ENCODE data around the gene NDUFA3.

NDUFA3 gene

GRCh38 chr19:54102421-54103169 is at the start of gene NDUFA3:
NDUFA3 (plus strand) TSS chr19:54102855; CDS start chr19:54102879, 24 bp downstream.
- peak; percentile 98 for ATAC-seq (ENCODE audit: low read depth)
- DNase-seq (ENCODE audit: low spot score) = peak; percentile 98
- TF ChIP-seq CTCF (IDR thresholded peaks at IDR 0.05; ENCODE audit: poor library complexity, severe bottlenecking) = no peak
- no peaks in the 10 kb centered on the region for H3K9me3 ChIP-seq (ENCODE audit: severe bottlenecking)
- no peaks in the 10 kb centered on the region for H3K27me3 ChIP-seq (ENCODE audit: insufficient read depth, poor library complexity, severe bottlenecking)
- peak within 1 kb of the TSS; percentile 72 for H3K4me3 ChIP-seq (ENCODE audit: severe bottlenecking)
- no peaks in the 10 kb centered on the region for H3K4me1 ChIP-seq (ENCODE audit: insufficient read depth, poor library complexity, severe bottlenecking)
- H3K36me3 ChIP-seq (ENCODE audit: low read depth) = peaks cover 27% of the 10 kb centered on the region
- H3K27ac ChIP-seq (ENCODE audit: poor library complexity, severe bottlenecking) = no peak within 1 kb of the TSS

- no peak for DNase-seq (ENCODE audit: low spot score)
Observed at GRCh38 chr19:54062643-54063042, 40.0 kb upstream of the NDUFA3 start.

GRCh38 chr19:54063350-54064116 is 39.1 kb upstream of the NDUFA3 start, which contains the start of gene VSTM1:
VSTM1 (minus strand) TSS chr19:54063897; CDS start chr19:54063777, 120 bp downstream.
- no peak within 1 kb of the TSS for H3K4me3 ChIP-seq (ENCODE audit: severe bottlenecking)
- no peaks in the 10 kb centered on the region for H3K9me3 ChIP-seq (ENCODE audit: severe bottlenecking)
- no peaks in the 10 kb centered on the region for H3K4me1 ChIP-seq (ENCODE audit: insufficient read depth, poor library complexity, severe bottlenecking)
- no peak within 1 kb of the TSS for H3K27ac ChIP-seq (ENCODE audit: poor library complexity, severe bottlenecking)
- no peak for TF ChIP-seq CTCF (IDR thresholded peaks at IDR 0.05; ENCODE audit: poor library complexity, severe bottlenecking)
- DNase-seq (ENCODE audit: low spot score) = no peak
- H3K27me3 ChIP-seq (ENCODE audit: insufficient read depth, poor library complexity, severe bottlenecking) = no peaks in the 10 kb centered on the region
- H3K36me3 ChIP-seq (ENCODE audit: low read depth) = no peaks in the 10 kb centered on the region
- no peak for ATAC-seq (ENCODE audit: low read depth)

More at GRCh38 chr19:54062643-54063042, 40.0 kb upstream of the NDUFA3 start:
- Histone ChIP-seq H3K4me1 (ENCODE audit: insufficient read depth, poor library complexity, severe bottlenecking) (no peaks in the 10 kb centered on the region), H3K27ac (ENCODE audit: poor library complexity, severe bottlenecking) (no peak overlapping the region), H3K27me3 (ENCODE audit: insufficient read depth, poor library complexity, severe bottlenecking) (no peaks in the 10 kb centered on the region), H3K9me3 (ENCODE audit: severe bottlenecking) (no peaks in the 10 kb centered on the region), H3K36me3 (ENCODE audit: low read depth) (no peaks in the 10 kb centered on the region), H3K4me3 (ENCODE audit: severe bottlenecking) (no peak overlapping the region)
- no peak for ATAC-seq (ENCODE audit: low read depth)
- no peak for TF ChIP-seq CTCF (IDR thresholded peaks at IDR 0.05; ENCODE audit: poor library complexity, severe bottlenecking)

- TF ChIP-seq CTCF (IDR thresholded peaks at IDR 0.05; ENCODE audit: poor library complexity, severe bottlenecking) = no peak
Observed at GRCh38 chr19:54069470-54069869, 33.2 kb upstream of the NDUFA3 start.

More at GRCh38 chr19:54069470-54069869, 33.2 kb upstream of the NDUFA3 start:
- Histone ChIP-seq H3K9me3 (ENCODE audit: severe bottlenecking) (no peaks in the 10 kb centered on the region), H3K4me1 (ENCODE audit: insufficient read depth, poor library complexity, severe bottlenecking) (no peaks in the 10 kb centered on the region), H3K27ac (ENCODE audit: poor library complexity, severe bottlenecking) (no peak overlapping the region), H3K4me3 (ENCODE audit: severe bottlenecking) (no peak overlapping the region), H3K36me3 (ENCODE audit: low read depth) (no peaks in the 10 kb centered on the region), H3K27me3 (ENCODE audit: insufficient read depth, poor library complexity, severe bottlenecking) (no peaks in the 10 kb centered on the region)
- ATAC-seq (ENCODE audit: low read depth) (no peak), DNase-seq (ENCODE audit: low spot score) (no peak)

Measured in RWPE2 (cell line).